HG03196 (cell line): ENCODE results near the gene OR6K2.
"Not testable (repeated sequence)": the region's sequence is repeated elsewhere in the genome, so short reads cannot be mapped to it uniquely, and the experiment has no call there.

Experiments
- ATAC-seq: cut with Tn5 transposase; IDR thresholded peaks from one replicate; pipeline ENCODE4 v1.9.1; 2021; ENCODE audit not compliant: unreplicated experiment

OR6K2 gene

GRCh38 chr1:158700552-158700951, at the start of gene OR6K2:
Gene OR6K2 (minus strand): TSS chr1:158700652. CDS start chr1:158700652, 0 bp downstream.
- no peak for ATAC-seq

- ATAC-seq = no peak
Measured at GRCh38 chr1:158735848-158736247, 35.4 kb upstream of the OR6K2 start.

GRCh38 chr1:158732524-158732923, 32.1 kb upstream of the OR6K2 start:
- ATAC-seq = no peak

- ATAC-seq = no peak
Measured at GRCh38 chr1:158731707-158732106, 31.3 kb upstream of the OR6K2 start.

- no peak for ATAC-seq
Measured at GRCh38 chr1:158730453-158730852, 30.0 kb upstream of the OR6K2 start.

GRCh38 chr1:158728510-158729225, 28.2 kb upstream of the OR6K2 start:
- no peak for ATAC-seq

GRCh38 chr1:158724442-158724841, 24.0 kb upstream of the OR6K2 start:
- no peak for ATAC-seq

- ATAC-seq = no peak
Measured at GRCh38 chr1:158720620-158721019, 20.2 kb upstream of the OR6K2 start, which contains the start of gene OR6K3. Gene OR6K3 (minus strand): TSS chr1:158720720. CDS start chr1:158718115, 2,605 bp downstream.

GRCh38 chr1:158719664-158720063, 19.2 kb upstream of the OR6K2 start:
- ATAC-seq = no peak

GRCh38 chr1:158717344-158717743, 16.9 kb upstream of the OR6K2 start:
- no peak for ATAC-seq

- ATAC-seq = no peak
Measured at GRCh38 chr1:158716335-158716734, 15.9 kb upstream of the OR6K2 start.

- ATAC-seq = no peak
Measured at GRCh38 chr1:158714754-158715153, 14.3 kb upstream of the OR6K2 start.

GRCh38 chr1:158711098-158711497, 10.6 kb upstream of the OR6K2 start:
- no peak for ATAC-seq

GRCh38 chr1:158706096-158706495, 5.6 kb upstream of the OR6K2 start:
- no peak for ATAC-seq

- no peak for ATAC-seq
Measured at GRCh38 chr1:158694596-158694995, 5.9 kb downstream of the OR6K2 start.

GRCh38 chr1:158692356-158692755, 8.1 kb downstream of the OR6K2 start:
- no peak for ATAC-seq

GRCh38 chr1:158691907-158692306, 8.5 kb downstream of the OR6K2 start:
- no peak for ATAC-seq

- ATAC-seq = not testable (repeated sequence)
Measured at GRCh38 chr1:158691149-158691548, 9.3 kb downstream of the OR6K2 start.

- no peak for ATAC-seq
Measured at GRCh38 chr1:158689875-158690274, 10.6 kb downstream of the OR6K2 start.

GRCh38 chr1:158689110-158689509, 11.3 kb downstream of the OR6K2 start:
- no peak for ATAC-seq

GRCh38 chr1:158688343-158688742, 12.1 kb downstream of the OR6K2 start:
- ATAC-seq = not testable (repeated sequence)

- ATAC-seq = no peak
Measured at GRCh38 chr1:158687037-158687436, 13.4 kb downstream of the OR6K2 start.
